ENCODE results near the gene LAMB2.

GRCh38 chr3:49166752-49167556 lies 34.1 kb upstream of the LAMB2 start:
- TF ChIP-seq CTCF (conservative IDR thresholded peaks at IDR 0.05; ENCODE audit: low read length): no peak
- no peak for TF ChIP-seq EZH2phosphoT487 (IDR thresholded peaks at IDR 0.05; ENCODE audit: borderline replicate concordance)
